Lower leg skin (tissue), 4 donors: ENCODE data around the gene CCR9. TPM values are rescaled to one million over a fixed set of nuclear protein-coding genes. Genes with fewer than 3 reads are reported as not detected.

Source experiments
- DNase-seq, 2 donors: peaks; one replicate each; pipeline ENCODE4 v3.0.0-alpha.2; 2019; ENCODE audit warnings: low spot score in 2 of 2
- H3K4me3 ChIP-seq: fragments of 200-600 bp; sonication (generic); 2 replicates; pipeline ENCODE4 v1.5.1; 2017; ENCODE audit warnings: mild to moderate bottlenecking, low read depth; ENCODE audit not compliant: poor library complexity, severe bottlenecking
- CTCF ChIP-seq, 3 donors: fragments of 450-650 bp; IDR thresholded peaks; one replicate each; pipeline ENCODE4 v1.5.1; 2016; ENCODE audit warnings: antibody characterized with exemption in 3 of 3, mild to moderate bottlenecking in 3 of 3, moderate library complexity in 2 of 3
- POLR2A ChIP-seq, 2 donors: fragments of 450-650 bp; IDR thresholded peaks; one replicate each; pipeline ENCODE4 v1.6.1; 2016 to 2017; ENCODE audit warnings: antibody characterized with exemption in 2 of 2, mild to moderate bottlenecking in 1 of 2, moderate library complexity in 1 of 2
- WGBS, 2 donors: methylation state at CpG; one replicate each; pipeline ENCODE4 v1.1.5; 2018; 5-methylcytosine and 5-hydroxymethylcytosine counted together
- intact Hi-C: fragments of 100-400 bp; cut with DNase I; formaldehyde crosslinking; loops from one replicate; pipeline ENCODE4 v1.15.0; 2023; ENCODE audit warnings: low total_unique reads
- total RNA-seq, 4 donors: library from RNA; depleted of rRNA; stranded (reverse); fragments of >200 nt; gene quantifications; one replicate each; pipeline ENCODE4 v1.1.0, GENCODE V29; 2016

Gene CCR9
- total RNA-seq, 4 donors from 2014 or later, result 0.25 TPM; not detected in 3

- no peak overlapping the region for H3K4me3 ChIP-seq
- 91 to 96% methylated on average over 8 of the region's 8 CpGs for WGBS, 2 donors
- intact Hi-C loops, result loop anchor here (5.0 to 10.0 kb wide), 2 partner anchors 140 to 437 kb away; partner anchors contain the start of gene CCR5
- DNase-seq, result peak in 1 of 2 donors; percentile 69
- TF ChIP-seq POLR2A (IDR thresholded peaks at IDR 0.05), result no peak
- no peak for TF ChIP-seq CTCF (IDR thresholded peaks at IDR 0.05)
These were observed 51.1 kb downstream of the CCR9 start for GRCh38 chr3:45937206-45938042.

- DNase-seq, result no peak
- TF ChIP-seq CTCF (IDR thresholded peaks at IDR 0.05), result no peak
- TF ChIP-seq POLR2A (IDR thresholded peaks at IDR 0.05), result no peak
- intact Hi-C loops, result loop anchor here (5.0 to 10.0 kb wide), 2 partner anchors 139 to 437 kb away; partner anchors contain the start of gene CCR5
- 93 to 99% methylated on average over 4 of the region's 4 CpGs for WGBS, 2 donors
- H3K4me3 ChIP-seq, result no peak overlapping the region
These were observed 51.7 kb downstream of the CCR9 start for GRCh38 chr3:45938043-45938435.

- DNase-seq, result peak; percentile 89 to 96
- WGBS, 2 donors, result 23 to 27% methylated on average over 4 of the region's 4 CpGs
- H3K4me3 ChIP-seq, result no peak overlapping the region
- intact Hi-C loops, result loop anchor here (5.0 to 10.0 kb wide), 2 partner anchors 138 to 436 kb away; partner anchors contain the start of gene CCR5
- TF ChIP-seq CTCF (IDR thresholded peaks at IDR 0.05) (peak in 1 of 3 donors; percentile 86), POLR2A (IDR thresholded peaks at IDR 0.05) (no peak)
These were observed 52.5 kb downstream of the CCR9 start for GRCh38 chr3:45938864-45939263.

DNA sequence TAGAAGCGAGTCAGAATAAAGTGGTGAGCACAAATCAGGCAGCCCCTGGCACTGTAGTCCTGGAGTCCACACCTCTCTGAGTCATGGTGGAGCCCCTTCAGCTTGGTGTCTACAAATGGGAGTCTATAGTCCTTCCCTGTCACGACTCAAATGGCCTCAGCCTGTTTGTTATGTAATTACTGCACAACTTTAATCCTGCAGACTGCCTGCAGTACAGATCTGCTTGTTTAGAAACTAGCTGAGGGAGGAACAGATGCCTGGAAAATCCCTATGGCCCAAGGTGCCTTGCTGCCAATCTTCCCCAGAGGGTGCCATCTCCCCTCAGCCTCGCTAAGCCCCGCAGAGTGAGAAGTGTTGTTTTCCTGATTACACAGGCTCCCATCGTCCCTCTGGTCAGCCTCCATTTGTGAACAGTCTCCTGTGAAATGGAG is 53.0 kb downstream of the CCR9 start:
- intact Hi-C loops, result loop anchor here (5.0 to 10.0 kb wide), 2 partner anchors 138 to 435 kb away; partner anchors contain the start of gene CCR5
- peak in 1 of 2 donors; percentile 78 for DNase-seq
- TF ChIP-seq CTCF (IDR thresholded peaks at IDR 0.05), result no peak
- TF ChIP-seq POLR2A (IDR thresholded peaks at IDR 0.05), result no peak
- 49 to 54% methylated on average over 5 of the region's 5 CpGs for WGBS, 2 donors
- no peak overlapping the region for H3K4me3 ChIP-seq

DNA sequence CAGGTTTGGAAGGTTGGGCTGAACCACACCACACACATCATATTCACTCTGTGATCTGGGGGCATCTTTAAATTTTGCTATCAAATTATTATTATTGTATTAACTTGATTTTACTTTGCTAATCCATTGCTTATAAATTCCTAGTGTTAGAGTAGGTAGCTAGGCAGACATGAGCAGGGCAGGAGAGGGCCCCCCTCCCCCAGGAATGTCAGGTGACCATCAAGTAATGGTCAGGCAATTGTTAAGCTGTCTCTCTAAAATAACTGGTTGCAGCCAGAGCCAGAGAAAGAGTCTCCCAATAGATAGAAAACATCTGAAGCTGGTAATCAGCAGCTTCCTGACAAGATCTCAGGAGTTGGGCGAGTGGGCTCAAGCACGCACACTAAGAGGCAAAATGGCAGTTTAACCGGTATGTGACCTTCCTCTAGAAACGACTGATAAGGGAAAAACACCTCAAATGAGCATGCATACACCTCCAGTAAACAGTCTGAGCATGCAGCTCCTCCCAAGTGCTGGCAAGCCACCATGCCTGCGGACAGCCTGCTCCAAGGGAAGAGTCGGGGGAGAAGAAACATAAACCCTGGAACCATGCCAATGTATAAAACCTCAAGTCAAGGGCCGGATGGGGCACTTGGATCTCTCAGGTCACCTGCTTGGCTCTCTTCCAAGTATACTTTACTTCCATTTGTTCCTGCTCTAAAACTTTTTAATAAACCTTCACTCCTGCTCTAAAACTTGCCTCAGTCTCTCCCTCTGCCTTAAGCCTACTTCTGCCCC is 53.8 kb downstream of the CCR9 start:
- WGBS, 2 donors, result 78 to 79% methylated on average over 7 of the region's 7 CpGs
- intact Hi-C loops, result loop anchor here (5.0 kb wide), 1 partner anchor 507 kb away; no protein-coding TSS in a partner anchor
- H3K4me3 ChIP-seq, result no peak overlapping the region
- peak in 1 of 2 donors; percentile 76 for DNase-seq
- TF ChIP-seq POLR2A (IDR thresholded peaks at IDR 0.05) (no peak), CTCF (IDR thresholded peaks at IDR 0.05) (no peak)
